Body of pancreas (tissue), 4 donors: ENCODE results near the gene P2RY8.

Experiments used
- POLR2A ChIP-seq, 3 donors: fragments of 450-650 bp; IDR thresholded peaks; one replicate each; pipeline ENCODE4 v1.6.1; 2016; ENCODE audit warnings: antibody characterized with exemption in 3 of 3, mild to moderate bottlenecking in 2 of 3
- TF ChIP-seq, protein P1 (sequence below), 7 experiments: fragments of 450-650 bp in 4 of 7; fragments of 200-600 bp in 3 of 7; sonication (generic) in 3 of 7; IDR thresholded peaks; one replicate each; pipeline ENCODE4 v1.5.1; 2016 to 2019; ENCODE audit warnings: antibody characterized with exemption in 7 of 7

DNA sequence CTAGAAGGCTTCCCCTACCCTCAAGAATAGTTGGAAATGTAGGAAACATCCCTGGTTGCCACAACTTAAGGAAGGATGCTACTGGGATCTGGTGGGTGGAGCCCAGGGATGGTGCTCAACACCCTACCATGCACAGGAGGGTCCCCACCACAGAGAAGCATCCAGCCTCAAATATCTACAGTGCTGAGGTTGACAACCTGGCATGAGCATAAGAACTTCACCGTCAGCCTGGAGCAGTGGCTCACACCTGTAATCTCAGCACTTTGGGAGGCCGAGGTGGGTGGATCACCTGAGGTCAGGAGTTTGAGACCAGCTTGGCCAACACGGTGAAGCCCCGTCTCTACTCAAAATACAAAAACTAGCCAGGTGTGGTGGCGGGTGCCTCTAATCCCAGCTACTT, 60.3 kb downstream of the P2RY8 start:
- no peak for TF ChIP-seq POLR2A (IDR thresholded peaks at IDR 0.05)
- TF ChIP-seq, protein P1, sequence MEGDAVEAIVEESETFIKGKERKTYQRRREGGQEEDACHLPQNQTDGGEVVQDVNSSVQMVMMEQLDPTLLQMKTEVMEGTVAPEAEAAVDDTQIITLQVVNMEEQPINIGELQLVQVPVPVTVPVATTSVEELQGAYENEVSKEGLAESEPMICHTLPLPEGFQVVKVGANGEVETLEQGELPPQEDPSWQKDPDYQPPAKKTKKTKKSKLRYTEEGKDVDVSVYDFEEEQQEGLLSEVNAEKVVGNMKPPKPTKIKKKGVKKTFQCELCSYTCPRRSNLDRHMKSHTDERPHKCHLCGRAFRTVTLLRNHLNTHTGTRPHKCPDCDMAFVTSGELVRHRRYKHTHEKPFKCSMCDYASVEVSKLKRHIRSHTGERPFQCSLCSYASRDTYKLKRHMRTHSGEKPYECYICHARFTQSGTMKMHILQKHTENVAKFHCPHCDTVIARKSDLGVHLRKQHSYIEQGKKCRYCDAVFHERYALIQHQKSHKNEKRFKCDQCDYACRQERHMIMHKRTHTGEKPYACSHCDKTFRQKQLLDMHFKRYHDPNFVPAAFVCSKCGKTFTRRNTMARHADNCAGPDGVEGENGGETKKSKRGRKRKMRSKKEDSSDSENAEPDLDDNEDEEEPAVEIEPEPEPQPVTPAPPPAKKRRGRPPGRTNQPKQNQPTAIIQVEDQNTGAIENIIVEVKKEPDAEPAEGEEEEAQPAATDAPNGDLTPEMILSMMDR (IDR thresholded peaks at IDR 0.05): no peak
